GM18511 (cell line): ENCODE data around the gene CORO7.
A peak's percentile ranks its signal among the peaks of the same experiment; 100 is the strongest.
"Not testable (repeated sequence)": the region's sequence is repeated elsewhere in the genome, so short reads cannot be mapped to it uniquely, and the experiment has no call there.

ENCODE experiments used
- ATAC-seq: cut with Tn5 transposase; IDR thresholded peaks from one replicate; pipeline ENCODE4 v1.9.1; 2021; ENCODE audit warnings: mild to moderate bottlenecking, moderate library complexity; ENCODE audit not compliant: unreplicated experiment

The CORO7 gene

DNA sequence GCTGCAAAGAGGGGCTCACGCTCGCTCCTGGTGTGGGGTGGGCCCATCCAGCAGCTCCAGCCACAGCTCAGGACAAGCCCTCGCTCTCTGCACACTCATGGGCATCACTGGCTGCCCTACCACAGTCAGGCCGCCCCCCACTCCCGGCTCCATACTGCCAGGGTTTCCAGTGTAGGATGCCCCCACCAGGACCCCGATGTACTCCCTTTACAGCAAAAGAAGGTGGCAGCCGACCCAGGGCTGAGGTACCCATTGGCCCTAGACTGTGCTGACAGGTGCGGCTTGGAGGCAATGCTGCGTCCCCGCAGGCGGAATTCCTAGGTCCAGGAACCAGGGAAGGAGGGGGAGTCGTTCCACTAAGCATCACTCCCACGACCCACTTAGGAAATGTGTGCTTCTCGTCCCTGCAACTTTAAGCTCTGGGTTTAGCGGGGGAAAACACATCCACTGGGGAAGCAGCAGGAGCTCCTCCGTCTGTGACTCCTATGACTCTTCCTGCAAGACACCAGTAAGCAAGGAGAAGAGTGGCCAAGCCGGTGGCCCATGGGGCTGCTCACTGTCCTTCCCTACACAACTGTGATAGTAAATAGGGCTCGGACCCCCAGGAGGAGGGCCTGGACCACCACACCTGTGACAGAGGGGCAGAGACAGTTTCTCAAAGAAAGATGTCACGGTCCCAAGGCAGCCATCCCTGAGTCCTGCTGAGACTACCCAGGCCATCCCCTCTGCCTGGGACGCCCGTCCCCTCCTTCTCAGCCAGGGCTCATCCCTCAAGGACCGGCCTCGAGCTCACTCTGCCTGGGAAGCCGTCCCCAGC is 13.1 kb downstream of the CORO7 start:
- no peak for ATAC-seq

DNA sequence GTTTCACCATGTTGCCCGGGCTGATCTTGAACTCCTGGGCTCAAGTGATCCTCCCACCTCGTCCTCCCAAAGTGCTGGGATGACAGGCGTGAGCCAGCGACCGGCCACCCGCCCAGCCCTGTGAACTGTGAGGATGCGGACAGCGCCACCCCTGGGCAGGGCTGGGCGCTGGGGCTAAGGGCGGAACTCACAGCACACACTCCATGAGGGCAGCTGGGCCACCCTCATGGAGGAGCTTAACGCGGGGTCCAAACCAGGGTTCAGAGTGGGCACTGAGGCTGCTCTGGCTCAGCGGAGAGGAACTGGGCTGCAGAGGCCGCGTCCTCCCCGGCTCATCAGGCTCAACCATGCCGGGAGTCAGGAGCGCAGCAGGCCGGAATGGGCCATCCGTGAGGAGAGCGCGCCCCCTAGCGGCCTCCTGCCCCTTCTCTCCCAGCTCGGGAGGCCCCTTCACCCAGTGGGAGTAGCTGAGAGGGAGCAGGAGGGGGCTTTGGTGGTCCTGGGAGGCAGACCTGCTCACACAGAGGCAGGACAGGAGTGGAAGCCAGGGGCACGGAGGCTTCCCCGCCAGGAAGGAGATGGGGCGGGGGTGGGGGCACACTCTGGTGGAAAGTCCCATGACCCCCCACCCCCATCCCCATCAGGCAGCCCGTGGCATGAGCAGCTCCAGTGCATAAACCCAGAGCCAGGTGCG is 13.8 kb downstream of the CORO7 start:
- peak; percentile 64 for ATAC-seq

- no peak for ATAC-seq
These were observed 14.9 kb downstream of the CORO7 start for GRCh38 chr16:4401510-4401909.

DNA sequence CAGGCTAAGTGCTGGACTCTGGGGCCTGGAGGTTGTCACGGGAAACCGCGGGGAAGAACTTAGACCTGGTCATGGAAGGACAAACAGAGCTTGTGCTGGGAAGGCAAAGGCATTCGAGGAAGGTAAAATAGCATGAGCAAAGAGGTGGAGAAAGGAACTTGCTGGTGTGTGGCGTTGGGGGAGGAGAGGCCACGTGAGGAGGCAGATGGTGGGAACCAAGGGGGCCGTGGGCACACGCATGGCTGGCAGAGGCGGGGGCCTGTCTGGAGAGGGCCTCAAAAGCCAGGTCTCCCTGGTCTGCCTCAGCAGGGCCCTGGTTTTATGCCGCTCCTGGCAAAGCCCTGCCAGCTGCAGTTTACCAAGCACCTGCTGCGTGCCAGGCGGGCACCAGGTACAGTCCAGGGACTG is 15.3 kb downstream of the CORO7 start:
- ATAC-seq = no peak

GRCh38 chr16:4399001-4399730 is 17.2 kb downstream of the CORO7 start:
- no peak for ATAC-seq

DNA sequence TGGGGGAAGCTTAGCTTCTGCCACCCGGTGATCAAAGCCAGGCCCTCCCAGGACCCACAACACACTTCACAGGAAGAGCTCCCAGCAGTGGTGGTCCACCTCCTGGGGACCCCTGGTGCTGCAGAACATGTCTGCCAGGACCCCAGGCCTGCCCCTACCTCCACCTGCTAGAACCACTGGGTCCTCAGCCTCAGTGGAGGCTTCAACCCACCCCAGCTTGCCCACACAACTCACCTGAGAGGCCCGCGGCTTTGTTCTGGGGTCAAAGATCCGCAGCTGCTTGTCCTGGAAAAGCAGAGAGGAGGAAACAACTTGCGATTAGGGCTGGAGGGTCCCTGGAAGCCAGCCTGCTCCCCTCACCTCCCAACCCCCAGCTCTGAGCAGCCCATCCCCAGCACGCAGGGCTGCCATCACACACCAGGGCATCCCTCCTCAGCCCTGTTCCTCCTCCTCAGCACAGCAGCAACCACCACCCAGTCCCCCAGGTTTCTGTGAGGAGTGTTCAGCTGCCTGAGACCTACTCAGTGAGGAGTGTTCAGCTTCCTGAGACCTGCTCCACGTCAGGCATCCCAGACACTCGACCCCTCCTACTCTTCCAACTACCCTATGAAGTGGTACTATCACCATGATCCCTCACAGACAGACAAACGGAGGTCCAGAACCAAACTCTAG is 21.2 kb downstream of the CORO7 start:
- no peak for ATAC-seq

DNA sequence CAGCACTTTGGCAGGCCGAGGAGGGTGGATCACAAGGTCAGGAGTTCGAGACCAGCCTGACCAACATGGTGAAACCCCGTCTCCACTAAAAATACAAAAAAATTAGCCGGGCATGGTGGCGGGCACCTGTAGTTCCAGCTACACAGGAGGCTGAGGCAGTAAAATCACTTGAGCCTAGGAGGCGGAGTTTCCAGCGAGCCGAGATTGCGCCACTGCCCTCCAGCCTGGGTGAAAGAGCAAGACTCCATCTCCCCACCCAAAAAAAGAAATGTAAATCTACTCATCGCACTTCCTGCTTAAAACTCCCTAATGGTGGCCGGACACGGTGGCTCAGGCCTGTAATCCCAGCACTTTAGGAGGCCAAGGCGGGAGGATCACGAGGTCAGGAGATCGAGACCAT is 22.5 kb downstream of the CORO7 start:
- ATAC-seq = not testable (repeated sequence)

- no peak for ATAC-seq
These were observed 23.2 kb downstream of the CORO7 start for GRCh38 chr16:4393240-4393600.

GRCh38 chr16:4392382-4393239 is 23.8 kb downstream of the CORO7 start:
- no peak for ATAC-seq

DNA sequence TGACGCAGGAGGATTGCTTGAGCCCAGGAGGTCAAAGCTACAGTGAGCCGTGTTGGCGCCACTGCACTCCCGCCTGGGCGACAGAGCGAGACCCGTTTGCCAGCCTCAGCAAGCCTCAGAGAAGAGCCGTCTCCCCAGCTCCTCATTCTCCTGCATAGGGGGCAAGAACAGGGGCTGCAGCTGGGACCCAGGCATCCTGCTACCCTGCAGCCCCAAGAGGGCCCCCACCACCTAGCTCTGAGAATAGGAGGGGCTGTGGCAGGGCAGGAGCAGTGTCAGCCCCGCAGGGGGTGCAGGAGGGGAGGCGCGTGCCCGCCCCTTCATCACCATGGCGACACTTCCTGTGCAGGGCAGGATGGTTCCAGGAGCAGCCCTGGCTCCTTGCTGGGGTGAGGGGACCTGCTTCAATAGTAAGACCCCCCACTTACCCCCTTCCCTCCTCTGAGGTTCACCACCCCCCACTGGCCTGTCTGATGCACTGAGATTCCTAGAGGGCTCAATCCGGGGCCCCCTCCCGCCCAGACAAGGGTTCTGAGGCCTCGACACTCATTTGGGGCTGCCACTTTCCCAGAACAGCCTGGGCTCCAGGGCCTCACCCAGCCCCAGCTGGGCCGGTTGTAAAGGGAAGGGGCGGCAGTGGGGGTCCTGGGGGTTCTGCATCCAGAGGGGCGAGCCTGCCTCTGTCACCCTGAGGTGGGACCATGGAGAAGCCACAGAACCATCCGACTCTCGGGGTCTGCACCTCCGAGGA is 24.6 kb downstream of the CORO7 start:
- no peak for ATAC-seq

DNA sequence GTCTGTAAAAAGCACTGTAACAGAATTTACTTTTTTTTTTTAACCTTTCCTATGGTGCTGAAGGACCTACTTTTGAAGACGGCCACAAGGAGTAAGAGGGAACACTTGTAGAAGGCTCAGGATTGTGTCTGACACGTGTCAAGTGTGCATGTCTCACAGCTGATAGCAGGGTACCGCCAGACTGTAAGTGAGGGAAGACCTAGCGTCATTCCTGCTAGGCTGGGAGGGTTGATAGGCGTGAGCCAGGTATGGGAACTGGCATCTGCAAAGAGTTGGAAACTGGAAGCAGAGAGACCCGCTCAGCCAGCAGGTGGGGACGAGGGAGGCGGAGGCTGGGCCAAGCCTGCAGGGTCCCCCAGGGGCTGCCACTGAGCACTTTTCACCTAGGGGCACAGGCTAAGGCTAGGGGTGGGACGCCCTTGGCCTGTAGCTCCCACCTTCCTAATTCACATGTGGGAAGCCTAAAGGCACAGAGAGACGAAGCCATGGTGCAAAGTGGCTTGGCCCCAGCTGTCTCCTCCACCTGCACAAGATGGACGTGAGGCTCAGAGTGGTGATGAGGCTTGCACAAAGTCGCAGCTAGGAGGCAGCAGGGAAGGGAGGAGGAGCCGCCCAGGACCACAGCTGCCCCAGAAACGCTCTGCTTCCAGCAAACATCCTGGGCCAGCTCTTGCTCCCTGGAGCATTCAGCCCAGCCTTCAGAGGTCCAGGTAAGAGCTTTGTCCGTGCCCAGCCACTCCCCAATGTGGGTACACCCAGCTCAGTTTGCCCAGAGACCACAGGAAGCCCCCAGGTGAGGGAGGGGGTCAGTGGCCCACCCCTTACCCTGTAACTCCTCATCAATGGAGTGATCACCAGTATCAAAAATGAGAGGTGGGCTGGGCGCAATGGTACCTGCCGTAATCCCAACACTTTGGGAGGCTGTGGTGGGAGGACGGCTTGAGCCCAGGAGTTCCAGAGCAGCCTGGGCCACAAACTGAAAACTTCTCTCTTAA is 25.8 kb downstream of the CORO7 start:
- ATAC-seq = no peak

GRCh38 chr16:4389051-4389955 is 27.1 kb downstream of the CORO7 start:
- no peak for ATAC-seq

DNA sequence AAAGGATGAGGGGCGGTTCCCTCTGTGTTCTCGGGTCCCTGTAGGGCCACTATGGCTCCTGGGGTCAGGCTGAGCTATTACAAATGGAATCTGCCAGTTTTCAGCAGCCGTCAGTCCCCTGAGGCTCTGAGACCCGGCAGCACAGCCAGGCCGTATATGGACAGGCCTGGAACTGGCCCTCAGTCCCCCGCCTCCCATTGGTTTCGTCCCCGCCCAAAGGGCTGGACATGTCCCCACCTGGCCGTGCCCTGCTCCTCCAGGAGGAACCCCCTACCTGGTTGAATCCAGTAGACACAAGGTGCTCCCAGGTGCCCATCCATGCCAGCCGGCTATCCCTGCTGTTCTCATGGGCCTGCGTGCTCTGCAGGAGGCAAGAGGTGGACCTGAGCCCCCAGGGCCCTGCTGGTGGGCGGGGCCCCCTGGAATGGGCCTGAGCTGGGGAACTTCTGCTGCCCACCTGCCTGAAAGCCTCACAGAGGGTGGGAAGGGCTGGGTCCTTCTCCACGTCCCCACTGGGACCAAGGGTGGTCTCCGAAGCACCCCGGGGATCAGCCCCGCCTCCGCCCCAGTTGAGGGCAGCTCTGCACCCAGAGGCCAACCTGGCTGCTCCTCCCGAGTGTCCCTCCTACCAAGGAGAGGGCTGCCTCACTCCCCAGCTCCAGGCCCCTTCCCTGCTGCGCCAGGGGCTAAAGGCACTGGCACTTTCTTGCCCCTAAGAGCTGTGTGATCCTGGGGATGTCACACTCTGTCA is 27.9 kb downstream of the CORO7 start:
- ATAC-seq = no peak

DNA sequence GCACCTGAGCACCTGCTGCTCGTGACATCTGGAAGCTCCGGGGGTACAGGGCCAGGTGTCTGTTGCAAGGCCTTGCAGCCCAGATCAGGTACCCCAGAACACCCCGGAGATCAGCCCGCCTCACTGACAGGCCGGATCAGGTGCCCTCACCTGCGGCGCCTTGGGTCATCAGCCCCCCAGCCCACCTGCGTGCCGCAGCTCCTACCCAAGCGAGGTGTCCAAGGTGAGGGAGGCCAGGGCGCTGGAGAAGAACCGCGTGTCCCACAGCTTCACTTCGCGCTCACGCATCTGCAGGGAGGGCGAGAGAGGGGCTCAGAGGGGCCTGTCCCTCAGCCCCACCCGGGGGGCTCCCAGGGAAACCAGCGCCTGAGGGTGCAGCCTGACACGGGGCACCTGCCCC is 28.6 kb downstream of the CORO7 start:
- no peak for ATAC-seq

DNA sequence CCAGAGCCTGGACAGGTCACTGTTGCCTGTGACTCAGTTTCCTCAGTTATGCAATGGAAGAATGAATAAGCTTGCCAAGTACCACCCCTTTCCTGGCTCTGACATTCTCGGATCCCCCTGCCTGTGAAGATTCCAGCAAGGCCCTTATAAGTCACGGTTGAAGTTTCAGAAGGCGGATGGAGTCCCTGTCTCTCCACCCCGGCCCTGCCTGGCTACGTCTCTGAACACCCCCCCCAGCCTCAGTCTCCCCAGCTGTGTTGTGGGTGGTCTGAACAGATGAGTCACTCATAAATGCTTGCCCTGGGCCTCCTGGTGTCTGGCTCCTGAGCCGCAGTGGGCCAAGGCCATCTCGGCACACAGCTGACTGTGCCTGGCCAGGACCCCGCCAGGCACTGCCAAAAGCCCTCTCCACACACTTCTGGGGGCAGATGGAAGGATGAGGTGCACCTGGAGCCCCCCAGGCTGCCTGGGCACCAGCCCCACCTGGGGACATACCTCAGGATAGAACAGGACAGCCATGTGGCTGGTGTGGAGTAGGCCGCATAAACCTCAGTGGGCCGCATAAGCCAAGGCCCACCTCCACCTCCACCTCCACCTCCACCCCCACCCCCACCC is 29.3 kb downstream of the CORO7 start:
- ATAC-seq = no peak

- no peak for ATAC-seq
These were observed 30.0 kb downstream of the CORO7 start for GRCh38 chr16:4386451-4386805.
